HT1080 (cell line): Measurements from ENCODE around the gene SEMA3F. TPM values are rescaled to one million over a fixed set of nuclear protein-coding genes. Genes with fewer than 3 reads are reported as not detected.

Source experiments
- DNase-seq: peaks from one replicate; pipeline ENCODE4 v3.0.0-alpha.2; 2015; ENCODE audit warnings: low read depth
- polyA plus RNA-seq, 2 experiments: library from polyadenylated mRNA; depleted of rRNA; stranded (reverse); fragments of >200 nt; gene quantifications; 2 replicates each; pipeline ENCODE4 v1.2.3, GENCODE V29; 2015
- total RNA-seq: library from RNA; depleted of rRNA; stranded (reverse); fragments of >200 nt; shearing (Covaris generic); gene quantifications from 2 replicates; pipeline ENCODE4 v1.2.3, GENCODE V29; 2014; rRNA removed

Gene SEMA3F
- total RNA-seq, result 45.7 and 48.6 TPM in 2 replicates
- polyA plus RNA-seq (2015; cell fraction: cytosol; rRNA removed), result 46.2 and 49.6 TPM in 2 replicates
- polyA plus RNA-seq (2015; cell fraction: nucleus; rRNA removed), result 43.9 and 46.0 TPM in 2 replicates

DNA sequence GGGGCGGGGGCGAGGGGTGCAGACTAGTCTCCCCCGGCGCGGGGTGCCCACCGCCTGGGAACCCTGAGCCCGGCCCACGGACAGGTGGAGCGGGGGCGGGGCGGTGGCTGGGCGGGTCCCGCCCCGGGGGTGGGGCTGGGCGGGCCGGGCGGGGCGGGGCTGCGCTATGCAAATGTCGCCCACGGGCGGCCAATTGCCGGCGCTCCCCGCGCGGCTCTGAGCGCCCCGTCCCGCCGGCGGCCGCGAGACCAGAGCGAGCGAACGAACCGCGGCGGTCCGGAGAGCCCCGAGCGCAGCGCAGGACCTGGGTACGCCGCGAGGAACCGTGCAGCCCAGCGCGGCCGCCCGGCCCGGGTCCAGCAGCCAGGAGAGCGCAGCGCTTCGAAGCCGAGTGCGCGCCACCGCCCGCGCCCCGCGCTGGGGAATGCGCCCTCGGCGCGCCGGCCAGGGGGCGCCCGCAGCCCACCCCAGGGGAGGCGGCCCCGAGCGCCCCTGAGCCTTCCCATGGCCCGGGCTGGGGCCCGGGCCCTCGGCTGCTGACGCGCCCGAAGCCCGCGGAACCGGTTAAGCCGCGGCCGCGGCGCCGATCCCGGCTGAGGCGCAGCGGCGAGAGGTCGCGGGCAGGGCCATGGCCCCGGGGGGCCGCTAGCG is at the start of gene SEMA3F:
SEMA3F (plus strand) TSS at position 485 of the 651 bp plus-strand sequence. CDS start 4,299 bp downstream, outside the sequence.
- peak; percentile 32 for DNase-seq

DNA sequence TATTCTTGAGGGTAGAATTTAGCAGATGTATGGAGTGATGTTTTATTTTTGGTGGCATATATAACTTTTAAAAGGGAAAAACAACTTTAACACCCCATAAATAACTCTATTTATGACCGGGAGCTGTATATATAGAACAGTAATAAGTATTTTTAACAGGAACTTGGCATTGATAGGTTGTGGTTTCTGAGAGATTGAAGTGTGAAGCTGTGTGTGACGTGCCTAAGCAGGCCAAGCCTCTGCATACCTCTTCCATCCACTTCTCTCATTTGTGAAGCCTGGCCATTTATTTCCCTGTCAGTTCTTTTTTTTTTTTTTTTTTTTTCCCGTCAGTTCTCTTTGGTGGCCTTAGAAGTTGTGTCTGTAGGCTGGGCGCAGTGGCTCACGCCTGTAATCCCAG is 43.4 kb upstream of the SEMA3F start:
- no peak for DNase-seq

DNA sequence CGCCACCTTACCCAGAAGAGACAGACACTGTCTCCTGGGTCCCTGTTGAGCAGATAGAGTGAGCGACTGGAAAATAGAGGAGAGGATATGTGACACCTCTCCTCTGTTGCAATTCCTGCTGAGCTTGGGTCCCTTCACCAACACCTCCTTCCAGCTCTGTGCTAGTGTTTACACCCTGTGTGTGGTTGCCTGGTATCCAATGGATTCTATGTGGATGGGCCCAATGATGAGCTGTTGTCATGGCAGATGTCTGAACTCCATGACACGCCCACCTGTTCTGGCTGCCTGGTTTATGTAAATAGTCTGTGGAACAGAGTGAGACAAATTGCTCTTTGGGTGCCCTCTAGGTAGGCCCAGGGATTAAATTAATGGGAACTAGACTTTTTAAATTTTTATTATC is 42.7 kb upstream of the SEMA3F start:
- DNase-seq, result no peak

DNA sequence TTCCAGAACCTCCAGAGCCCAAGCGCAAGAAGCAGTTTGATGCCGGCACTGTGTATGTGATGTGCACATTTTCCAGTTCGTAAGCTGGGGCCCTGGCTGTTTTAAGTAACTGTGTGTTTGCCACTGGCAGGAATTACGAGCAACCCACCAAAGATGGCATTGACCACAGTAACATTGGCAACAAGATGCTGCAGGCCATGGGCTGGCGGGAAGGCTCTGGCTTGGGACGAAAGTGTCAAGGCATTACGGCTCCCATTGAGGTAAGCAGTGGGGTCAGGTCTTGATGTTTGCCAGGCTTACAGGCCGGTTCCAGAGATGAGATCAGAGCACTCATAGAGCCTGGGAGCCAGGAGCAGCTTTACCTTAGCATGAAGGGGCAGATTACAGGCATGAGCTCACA is 38.0 kb upstream of the SEMA3F start:
- DNase-seq, result no peak

DNA sequence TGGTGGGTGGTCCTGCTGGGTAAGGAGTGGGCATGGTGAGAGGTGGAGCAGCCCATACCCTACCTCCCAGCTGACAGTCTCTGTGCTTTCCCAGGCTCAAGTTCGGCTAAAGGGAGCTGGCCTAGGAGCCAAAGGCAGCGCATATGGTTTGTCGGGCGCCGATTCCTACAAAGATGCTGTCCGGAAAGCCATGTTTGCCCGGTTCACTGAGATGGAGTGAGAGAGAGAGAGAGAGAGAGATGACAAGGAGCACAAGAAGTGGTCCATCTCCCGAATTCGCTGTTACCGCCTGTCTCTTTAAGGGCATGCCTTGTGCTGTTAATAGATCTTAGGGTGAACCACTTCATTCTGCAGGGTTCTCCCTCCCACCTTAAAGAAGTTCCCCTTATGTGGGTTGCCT is 36.9 kb upstream of the SEMA3F start:
- no peak for DNase-seq

DNA sequence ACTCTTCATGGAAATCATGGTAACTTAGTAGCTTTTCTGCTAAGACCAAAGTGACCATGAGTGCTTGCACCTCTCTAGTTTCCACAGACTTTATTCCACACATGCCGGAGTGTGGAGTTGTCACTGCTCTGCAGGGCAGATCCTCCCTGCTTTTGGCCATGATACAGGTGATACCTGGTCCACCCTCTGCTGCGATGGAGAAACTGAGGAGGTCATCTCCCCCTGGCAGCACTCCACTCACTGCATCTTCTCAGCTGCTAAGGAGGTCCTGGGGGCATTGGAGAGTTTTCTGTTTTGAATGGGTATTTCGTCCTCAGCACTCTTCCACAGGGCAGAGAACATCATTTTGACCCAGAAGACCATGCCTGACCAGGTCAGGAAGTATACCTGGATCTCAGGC is 35.3 kb upstream of the SEMA3F start:
- DNase-seq, result no peak

DNA sequence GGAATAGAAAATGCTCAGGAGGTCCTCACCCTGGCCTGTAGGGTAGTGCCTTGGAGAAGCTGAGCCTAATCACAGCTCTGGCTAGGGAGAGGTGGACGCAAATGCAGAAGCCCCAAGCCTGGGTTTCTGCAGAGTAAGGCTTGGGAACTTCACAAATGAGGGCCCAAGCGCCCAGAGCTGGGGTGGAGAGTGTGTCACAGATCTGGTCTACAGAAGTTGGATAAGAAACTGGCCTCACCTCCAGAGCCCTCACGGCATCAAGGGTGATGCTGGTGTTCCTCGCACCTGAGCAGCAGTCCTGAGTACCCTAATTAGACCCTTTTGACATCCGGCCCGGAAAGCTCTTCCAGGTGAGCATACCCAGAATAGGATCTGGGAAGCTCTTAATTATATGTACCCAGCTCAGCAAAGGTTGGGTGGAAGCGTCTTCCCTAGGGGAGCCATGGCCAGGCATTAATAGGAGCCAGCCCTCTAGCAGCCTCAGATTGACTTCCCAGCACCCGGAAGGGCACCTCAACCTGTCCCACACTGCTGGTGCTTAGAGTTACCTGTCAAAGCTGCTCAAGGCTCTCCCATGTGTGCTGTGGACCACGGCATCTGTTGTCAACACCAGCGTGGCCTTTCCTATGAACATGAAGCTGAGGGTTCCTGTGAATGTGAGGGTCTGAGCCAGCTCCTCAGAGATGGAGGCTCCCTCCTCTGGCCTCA is 34.6 kb upstream of the SEMA3F start:
- DNase-seq, result no peak

DNA sequence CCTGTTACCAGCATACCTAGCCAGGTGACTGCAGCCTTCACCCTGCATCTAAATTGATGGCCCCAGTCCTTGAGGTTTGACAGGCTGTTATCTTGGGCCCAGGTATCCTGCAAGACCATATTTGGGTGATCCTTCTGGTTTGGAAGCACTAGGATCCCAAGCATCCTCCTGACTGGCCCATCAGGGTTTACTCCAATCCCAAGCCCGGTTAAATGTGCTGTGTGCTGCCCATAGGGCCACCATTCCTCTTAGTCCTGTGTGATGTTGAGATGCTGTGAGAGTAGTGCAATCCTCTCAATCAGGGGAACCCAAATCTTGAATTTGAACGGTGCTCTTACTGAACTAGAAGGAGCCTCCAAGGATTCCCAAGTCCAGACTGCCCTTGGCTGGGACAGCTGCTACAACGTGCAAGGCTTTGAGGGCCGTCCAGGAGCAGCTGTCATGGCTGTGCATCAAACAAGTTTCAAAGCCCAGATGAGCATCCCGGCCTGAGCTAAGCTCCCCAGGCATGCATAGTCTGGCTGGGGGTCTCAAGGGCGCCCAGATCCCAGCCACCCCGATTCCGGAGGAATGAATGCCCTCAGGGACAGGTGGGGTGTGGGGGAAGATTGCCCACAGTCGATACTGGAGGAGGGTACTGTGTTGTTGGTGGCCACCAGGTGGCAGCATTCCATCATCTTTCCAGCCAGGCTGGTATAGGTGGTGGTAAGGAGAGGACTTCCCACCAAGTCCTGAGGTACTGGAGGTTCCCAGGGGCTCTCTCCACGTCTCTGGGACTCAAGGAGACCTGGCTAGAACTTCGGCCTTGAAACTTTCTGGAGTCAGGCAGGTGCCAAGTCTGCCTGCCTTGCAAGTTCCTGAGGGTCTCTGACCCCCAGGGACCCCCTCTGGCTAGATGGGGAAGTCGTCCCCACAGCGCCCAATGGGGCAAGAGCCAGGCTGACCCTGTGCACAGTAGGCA is 33.8 kb upstream of the SEMA3F start:
- DNase-seq, result peak; percentile 74

DNA sequence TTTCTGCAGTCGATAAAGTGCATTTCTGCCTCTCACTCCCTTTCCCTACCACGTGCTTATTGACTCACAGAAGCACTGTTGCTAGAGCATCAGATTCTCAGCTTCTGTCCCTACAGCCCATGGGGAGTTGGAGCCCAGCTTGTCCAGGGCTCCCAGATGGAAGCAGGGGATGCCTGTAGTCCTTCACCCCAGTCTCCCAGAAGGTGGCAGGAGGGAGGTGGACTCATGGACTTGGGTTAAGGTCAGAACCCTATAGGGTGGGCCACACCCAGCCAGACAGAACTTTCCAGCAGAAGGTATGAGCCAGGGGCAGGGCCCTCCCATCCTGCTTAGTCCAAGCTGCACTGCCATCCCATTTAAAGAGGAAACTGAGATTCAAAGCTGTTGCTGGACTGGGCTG is 33.1 kb upstream of the SEMA3F start:
- no peak for DNase-seq

DNA sequence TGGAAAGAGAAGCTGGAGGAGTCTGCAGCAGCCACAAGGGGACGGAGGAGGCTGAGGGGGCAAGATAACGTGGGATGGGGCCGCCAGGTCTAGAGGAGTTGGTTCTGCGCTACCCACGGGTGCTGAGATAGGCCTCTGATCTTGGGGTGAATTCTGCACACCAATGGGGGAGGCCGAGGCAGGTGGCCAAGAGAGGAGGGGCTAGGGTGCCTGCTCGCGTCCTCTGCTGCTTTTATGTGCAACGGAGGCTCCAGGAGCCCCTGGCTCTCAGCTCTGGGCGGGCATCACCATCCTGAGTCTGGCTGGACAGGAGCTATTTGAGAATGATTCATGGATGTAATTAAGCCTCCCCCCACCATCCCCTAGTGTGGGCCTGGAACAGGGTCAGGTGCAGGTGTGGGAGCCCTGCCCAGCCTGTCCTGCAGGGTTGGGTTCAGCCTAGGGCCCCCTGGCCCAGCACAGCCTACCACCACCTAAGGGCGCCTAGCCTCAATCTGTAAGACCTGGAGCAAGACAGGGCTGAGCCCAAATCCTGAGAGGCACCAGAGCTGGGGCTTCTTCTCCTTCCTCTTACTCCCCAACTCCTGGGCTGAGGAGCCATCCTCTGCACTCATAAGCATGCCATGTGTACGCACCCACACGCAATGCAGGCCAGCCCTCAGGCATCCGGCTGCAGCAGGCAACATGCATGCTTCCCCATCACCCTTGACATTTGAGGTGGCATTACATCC is 32.3 kb upstream of the SEMA3F start:
- DNase-seq, result no peak

DNA sequence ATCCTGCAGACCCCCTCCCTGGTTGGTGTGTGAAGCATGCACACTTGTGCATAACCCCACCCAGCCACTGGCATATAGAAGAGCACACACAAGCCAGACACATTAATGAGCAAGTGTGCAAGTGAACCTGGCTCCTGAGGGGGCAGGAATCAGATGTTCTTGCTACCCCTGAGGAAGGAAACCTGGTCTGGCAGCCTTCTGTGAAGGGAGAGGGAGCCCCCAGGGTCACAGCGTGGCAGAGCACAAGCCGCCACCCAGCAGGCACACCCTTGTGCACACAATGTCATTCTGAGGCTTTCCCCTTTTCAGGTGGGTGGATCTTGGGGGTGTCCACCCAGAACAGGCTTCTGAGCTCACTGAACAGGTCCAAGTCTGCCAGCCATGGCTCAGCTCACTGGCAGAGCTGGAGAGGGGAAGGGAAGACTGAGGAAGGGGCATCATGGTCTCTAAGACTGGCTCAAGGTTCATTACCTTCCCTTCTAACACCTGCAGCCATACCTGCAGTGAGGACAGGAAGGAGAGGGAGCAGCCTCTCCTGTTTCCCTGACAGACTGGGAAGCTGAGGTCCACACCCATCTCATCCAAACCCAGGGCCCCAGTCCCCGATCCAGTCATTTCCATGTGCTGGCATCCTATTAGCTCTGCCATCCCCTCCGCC is 31.6 kb upstream of the SEMA3F start:
- DNase-seq, result no peak

DNA sequence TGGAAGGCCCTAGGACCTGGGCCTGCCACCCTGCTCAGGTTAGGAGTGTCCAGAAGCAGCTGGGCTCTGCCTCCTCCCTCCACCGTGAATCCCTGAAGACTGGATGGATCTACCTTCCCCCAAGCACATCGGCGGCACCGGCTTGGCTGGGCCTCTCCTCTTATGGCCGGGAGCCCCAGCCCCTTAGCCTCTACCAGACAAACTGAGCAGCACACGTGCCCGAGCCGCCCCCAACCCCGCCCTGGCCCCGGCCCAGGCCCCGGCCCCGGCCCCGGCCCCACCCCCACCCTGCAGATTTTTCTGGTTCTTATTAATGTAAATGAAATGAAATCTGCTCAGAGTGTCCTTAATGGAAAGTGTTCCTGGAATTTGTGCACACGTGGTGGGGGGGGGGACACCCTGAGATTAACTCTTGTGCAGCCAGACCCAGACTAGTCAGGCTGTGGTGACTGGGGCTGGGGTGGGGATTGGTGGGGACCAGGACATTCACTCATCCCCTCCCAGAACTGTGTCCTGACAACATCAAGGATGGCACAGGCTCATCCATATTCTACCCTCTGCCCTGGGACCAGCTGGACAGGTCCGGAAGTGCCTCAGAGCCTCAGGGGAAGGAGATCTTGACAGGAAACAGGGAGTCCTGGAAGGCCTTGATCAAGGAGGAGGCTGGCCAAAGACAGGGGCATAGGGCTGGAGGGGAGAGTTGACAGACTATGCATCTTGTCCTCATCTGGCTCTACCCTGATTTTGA is 30.9 kb upstream of the SEMA3F start:
- no peak for DNase-seq

DNA sequence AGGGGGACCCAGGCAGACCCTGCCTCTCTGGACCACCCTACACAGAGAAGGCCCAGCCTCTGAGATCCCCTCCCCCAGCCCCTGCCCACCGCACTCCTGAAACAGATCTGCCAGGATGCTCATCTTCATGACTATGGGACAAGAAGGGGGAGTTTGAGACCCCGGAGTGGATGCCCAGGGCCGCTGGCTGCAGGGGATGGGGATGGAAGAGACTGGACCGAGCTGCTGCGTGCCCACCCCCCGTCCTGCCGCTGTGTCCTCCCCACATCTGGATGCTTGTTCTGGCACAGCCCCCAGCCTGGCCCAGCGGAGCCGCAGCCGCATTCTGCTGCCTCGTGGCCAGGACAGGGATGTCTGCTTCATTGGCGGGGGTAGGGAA is 30.3 kb upstream of the SEMA3F start:
- no peak for DNase-seq

DNA sequence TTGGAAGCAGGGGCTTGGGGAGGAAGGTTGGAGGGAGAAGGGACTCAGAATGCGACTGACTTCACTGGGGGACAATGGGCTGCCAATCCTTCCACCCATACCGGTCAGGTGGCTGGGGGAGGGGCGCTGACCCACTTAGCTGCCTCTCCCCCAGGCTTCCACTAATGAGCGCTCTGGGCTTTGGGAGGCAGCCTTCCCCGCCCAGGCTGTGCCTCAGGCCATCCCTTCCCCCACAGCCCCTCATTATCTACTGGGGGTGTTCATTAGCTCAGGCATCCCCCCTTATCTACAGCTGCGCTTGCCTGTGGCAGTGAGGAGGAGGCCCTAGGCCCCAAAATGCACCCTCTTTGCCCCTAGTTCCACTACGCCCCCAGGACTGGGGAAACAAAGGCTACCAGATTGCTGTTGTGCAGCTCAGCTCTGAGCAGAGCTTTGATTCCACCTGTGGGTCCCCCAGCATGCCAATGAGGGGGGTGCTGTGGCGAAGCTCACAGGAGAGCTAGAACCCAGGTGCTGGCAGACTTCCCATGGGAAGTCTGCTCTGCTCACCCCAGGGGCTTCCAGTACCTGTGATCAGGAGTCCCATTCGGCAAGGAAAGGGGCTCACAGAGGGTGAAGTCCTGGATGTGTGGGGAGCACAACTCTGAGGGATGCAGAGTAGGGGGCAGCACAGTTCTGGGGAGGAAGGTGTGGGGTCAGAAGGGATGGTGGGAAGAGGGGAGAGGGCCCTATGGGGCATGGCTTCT is 29.4 kb upstream of the SEMA3F start:
- no peak for DNase-seq

DNA sequence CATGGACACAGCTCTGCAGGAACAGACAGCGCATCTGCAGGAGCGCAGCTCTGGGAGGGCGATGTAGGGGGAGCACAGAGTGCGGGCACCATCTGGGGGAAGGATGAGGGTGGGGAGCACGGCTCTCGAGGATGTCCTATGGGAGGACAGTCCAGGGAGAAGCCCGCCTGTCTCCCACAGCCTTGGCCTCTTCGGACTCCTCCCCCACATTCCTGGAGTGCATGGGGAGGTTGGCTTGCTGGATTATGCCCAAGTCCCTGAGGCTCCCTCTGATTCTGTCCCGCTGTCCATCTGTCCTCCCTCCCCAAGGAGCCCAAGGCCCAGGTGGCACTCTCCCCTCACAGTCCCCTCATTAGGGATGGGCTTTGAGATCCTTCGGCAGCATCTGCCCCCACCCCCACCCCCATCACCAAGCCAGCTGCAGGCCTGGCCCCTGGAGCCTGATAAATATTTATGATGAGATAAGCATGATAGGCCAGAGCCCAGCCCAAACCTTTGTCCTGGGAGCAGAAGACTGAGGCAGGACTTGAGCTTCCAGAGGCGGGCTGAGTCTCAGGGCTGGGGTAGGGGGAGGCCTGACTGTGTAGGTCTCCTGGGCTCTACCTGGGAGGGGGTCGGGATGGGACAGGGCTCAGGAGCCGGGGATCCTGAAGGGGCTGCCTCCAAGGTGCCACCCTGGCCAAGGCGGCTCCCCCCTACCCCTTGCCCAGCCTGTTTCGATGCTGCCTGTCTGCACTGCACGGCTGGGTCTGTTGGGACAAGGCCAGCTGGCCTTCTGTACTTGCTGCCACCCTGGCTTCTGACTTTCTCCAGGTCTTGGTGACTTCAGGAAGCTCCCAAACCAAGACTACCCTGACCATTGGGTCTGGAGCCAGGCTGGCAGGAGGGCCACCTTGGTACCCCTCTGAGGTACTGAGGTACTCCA is 28.6 kb upstream of the SEMA3F start:
- no peak for DNase-seq

DNA sequence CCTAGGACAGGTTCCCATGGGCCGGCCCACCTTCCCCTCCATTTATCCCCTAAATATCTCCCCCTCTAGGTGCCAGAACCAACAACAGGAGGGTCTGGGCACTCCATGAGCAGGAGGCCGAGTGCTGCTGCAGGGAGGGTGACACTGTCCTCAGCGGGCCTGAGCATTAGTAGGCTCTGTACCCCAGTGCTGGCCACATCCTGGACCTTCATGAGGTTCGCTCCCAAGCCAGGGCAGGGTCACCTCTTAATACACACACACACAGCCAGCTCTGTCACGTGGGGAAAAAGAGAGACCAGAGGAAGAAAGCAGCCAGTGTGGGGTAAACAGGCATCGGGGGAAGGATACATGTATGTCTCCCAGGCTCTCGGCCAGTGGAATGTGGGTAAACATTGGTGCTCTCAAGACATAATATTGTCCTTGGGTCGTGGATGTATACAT is 27.9 kb upstream of the SEMA3F start:
- DNase-seq, result no peak

DNA sequence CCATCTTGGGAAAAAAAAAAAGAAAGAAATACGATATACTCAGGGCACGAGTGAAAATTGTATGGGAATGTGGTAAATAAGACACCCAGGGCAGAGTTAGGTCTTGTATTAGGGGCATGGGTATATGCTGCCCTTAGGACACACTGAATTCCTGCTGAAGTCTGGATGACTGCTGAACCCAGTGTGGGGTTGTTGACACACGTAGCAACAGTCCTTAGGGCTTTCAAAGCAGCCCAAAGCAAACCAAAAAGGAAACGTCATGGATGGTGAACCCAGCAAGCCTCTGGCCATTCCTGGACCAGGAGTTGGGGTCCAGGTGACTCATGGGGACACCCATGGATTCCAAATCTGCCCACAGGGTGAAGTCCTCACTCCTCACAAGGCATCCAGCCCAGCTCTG is 27.1 kb upstream of the SEMA3F start:
- DNase-seq, result no peak

DNA sequence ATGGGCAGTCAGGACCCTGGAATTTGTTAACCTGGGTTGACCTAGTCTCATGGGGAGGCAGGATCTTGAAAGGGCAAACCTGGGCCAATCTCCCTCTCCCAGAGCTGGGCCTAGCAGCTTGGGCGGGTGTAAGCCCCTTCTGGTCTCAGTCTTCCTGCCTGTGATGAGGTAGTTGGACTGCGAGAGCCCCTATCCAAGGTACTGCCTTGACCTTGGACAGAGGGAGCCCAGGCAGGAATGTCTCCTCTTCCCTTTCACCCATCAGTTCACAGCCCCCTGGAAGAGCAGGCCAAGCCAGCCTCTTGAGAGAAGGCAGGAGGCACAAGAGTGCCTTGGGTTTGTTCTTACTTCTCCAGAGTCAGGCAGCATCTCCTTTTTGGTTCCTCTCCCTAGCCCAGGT is 24.7 kb upstream of the SEMA3F start:
- DNase-seq, result no peak
